ENCODE measurements around the gene SDHC.
A peak's percentile ranks its signal among the peaks of the same experiment; 100 is the strongest.

The SDHC gene

GRCh38 chr1:161357073-161357472, 42.9 kb downstream of the SDHC start:
- Histone ChIP-seq H3K36me3 (ENCODE audit: control insufficient read depth in 1 of 2, insufficient read depth in 2 of 2, low read length in 2 of 2) (peaks cover 3 to 6% of the 10 kb centered on the region in 2 donors), H3K27me3 (ENCODE audit: low read depth, low read length) (no peaks in the 10 kb centered on the region), H3K27ac (ENCODE audit: low read length) (no peak overlapping the region), H3K4me1 (ENCODE audit: control insufficient read depth in 1 of 2, insufficient read depth in 2 of 2, low read length in 2 of 2) (peaks cover 0 to 3% of the 10 kb centered on the region in 2 donors), H3K9me3 (ENCODE audit: control insufficient read depth in 1 of 2, low read length in 2 of 2) (no peaks in the 10 kb centered on the region), H3K4me3 (ENCODE audit: low read depth in 1 of 2, low read length in 2 of 2) (no peak overlapping the region)

- H3K36me3 ChIP-seq (ENCODE audit: control insufficient read depth in 1 of 2, insufficient read depth in 2 of 2, low read length in 2 of 2): peaks cover 11 to 16% of the 10 kb centered on the region in 2 donors
- H3K27me3 ChIP-seq (ENCODE audit: low read depth, low read length): no peaks in the 10 kb centered on the region
- peaks cover 0 to 3% of the 10 kb centered on the region in 2 donors for H3K4me1 ChIP-seq (ENCODE audit: control insufficient read depth in 1 of 2, insufficient read depth in 2 of 2, low read length in 2 of 2)
- H3K27ac ChIP-seq (ENCODE audit: low read length): no peak overlapping the region
- no peaks in the 10 kb centered on the region for H3K9me3 ChIP-seq (ENCODE audit: control insufficient read depth in 1 of 2, low read length in 2 of 2)
- H3K4me3 ChIP-seq (ENCODE audit: low read depth in 1 of 2, low read length in 2 of 2): no peak overlapping the region
Measured at GRCh38 chr1:161359291-161359690, 45.1 kb downstream of the SDHC start.

- H3K4me3 ChIP-seq (ENCODE audit: low read depth in 1 of 2, low read length in 2 of 2): no peak overlapping the region
- H3K36me3 ChIP-seq (ENCODE audit: control insufficient read depth in 1 of 2, insufficient read depth in 2 of 2, low read length in 2 of 2): peaks cover 26 to 30% of the 10 kb centered on the region in 2 donors
- H3K27ac ChIP-seq (ENCODE audit: low read length): no peak overlapping the region
- peaks cover 0 to 3% of the 10 kb centered on the region in 2 donors for H3K4me1 ChIP-seq (ENCODE audit: control insufficient read depth in 1 of 2, insufficient read depth in 2 of 2, low read length in 2 of 2)
- H3K9me3 ChIP-seq (ENCODE audit: control insufficient read depth in 1 of 2, low read length in 2 of 2): no peaks in the 10 kb centered on the region
- H3K27me3 ChIP-seq (ENCODE audit: low read depth, low read length): no peaks in the 10 kb centered on the region
Measured at GRCh38 chr1:161364332-161364731, 50.2 kb downstream of the SDHC start.

GRCh38 chr1:161365207-161365606, 51.0 kb downstream of the SDHC start:
- H3K27ac ChIP-seq (ENCODE audit: low read length): no peak overlapping the region
- no peaks in the 10 kb centered on the region for H3K9me3 ChIP-seq (ENCODE audit: control insufficient read depth in 1 of 2, low read length in 2 of 2)
- H3K27me3 ChIP-seq (ENCODE audit: low read depth, low read length): no peaks in the 10 kb centered on the region
- H3K4me3 ChIP-seq (ENCODE audit: low read depth in 1 of 2, low read length in 2 of 2): no peak overlapping the region
- peaks cover 26 to 30% of the 10 kb centered on the region in 2 donors for H3K36me3 ChIP-seq (ENCODE audit: control insufficient read depth in 1 of 2, insufficient read depth in 2 of 2, low read length in 2 of 2)
- no peaks in the 10 kb centered on the region for H3K4me1 ChIP-seq (ENCODE audit: control insufficient read depth in 1 of 2, insufficient read depth in 2 of 2, low read length in 2 of 2)

- Histone ChIP-seq H3K27ac (ENCODE audit: low read length) (peak within 1 kb of the TSS; percentile 69), H3K4me3 (ENCODE audit: low read depth in 1 of 2, low read length in 2 of 2) (no peak within 1 kb of the TSS)
Measured at GRCh38 chr1:161367684-161368400, 53.7 kb downstream of the SDHC start, which contains the start of gene CFAP126. Gene CFAP126 (minus strand): TSS chr1:161367876. CDS start chr1:161367868, 8 bp downstream.

GRCh38 chr1:161373442-161373841, 59.3 kb downstream of the SDHC start:
- Histone ChIP-seq H3K27me3 (ENCODE audit: low read depth, low read length) (no peaks in the 10 kb centered on the region), H3K9me3 (ENCODE audit: control insufficient read depth in 1 of 2, low read length in 2 of 2) (no peaks in the 10 kb centered on the region), H3K4me1 (ENCODE audit: control insufficient read depth in 1 of 2, insufficient read depth in 2 of 2, low read length in 2 of 2) (no peaks in the 10 kb centered on the region), H3K27ac (ENCODE audit: low read length) (no peak overlapping the region), H3K4me3 (ENCODE audit: low read depth in 1 of 2, low read length in 2 of 2) (no peak overlapping the region), H3K36me3 (ENCODE audit: control insufficient read depth in 1 of 2, insufficient read depth in 2 of 2, low read length in 2 of 2) (no peaks in the 10 kb centered on the region)

More at GRCh38 chr1:161367684-161368400, 53.7 kb downstream of the SDHC start, which contains the start of gene CFAP126:
- Histone ChIP-seq H3K36me3 (ENCODE audit: control insufficient read depth in 1 of 2, insufficient read depth in 2 of 2, low read length in 2 of 2) (peaks cover 23 to 26% of the 10 kb centered on the region in 2 donors), H3K9me3 (ENCODE audit: control insufficient read depth in 1 of 2, low read length in 2 of 2) (no peaks in the 10 kb centered on the region), H3K4me1 (ENCODE audit: control insufficient read depth in 1 of 2, insufficient read depth in 2 of 2, low read length in 2 of 2) (no peaks in the 10 kb centered on the region), H3K27me3 (ENCODE audit: low read depth, low read length) (no peaks in the 10 kb centered on the region)

- Histone ChIP-seq H3K27ac (ENCODE audit: low read length) (no peak overlapping the region), H3K4me3 (ENCODE audit: low read depth in 1 of 2, low read length in 2 of 2) (no peak overlapping the region), H3K9me3 (ENCODE audit: control insufficient read depth in 1 of 2, low read length in 2 of 2) (no peaks in the 10 kb centered on the region)
Measured at GRCh38 chr1:161374373-161374772, 60.2 kb downstream of the SDHC start.

GRCh38 chr1:161378014-161378413, 63.8 kb downstream of the SDHC start:
- Histone ChIP-seq H3K36me3 (ENCODE audit: control insufficient read depth in 1 of 2, insufficient read depth in 2 of 2, low read length in 2 of 2) (no peaks in the 10 kb centered on the region), H3K27me3 (ENCODE audit: low read depth, low read length) (no peaks in the 10 kb centered on the region), H3K9me3 (ENCODE audit: control insufficient read depth in 1 of 2, low read length in 2 of 2) (no peaks in the 10 kb centered on the region), H3K4me1 (ENCODE audit: control insufficient read depth in 1 of 2, insufficient read depth in 2 of 2, low read length in 2 of 2) (peaks cover 0 to 3% of the 10 kb centered on the region in 2 donors), H3K4me3 (ENCODE audit: low read depth in 1 of 2, low read length in 2 of 2) (no peak overlapping the region), H3K27ac (ENCODE audit: low read length) (no peak overlapping the region)

More at GRCh38 chr1:161374373-161374772, 60.2 kb downstream of the SDHC start:
- Histone ChIP-seq H3K4me1 (ENCODE audit: control insufficient read depth in 1 of 2, insufficient read depth in 2 of 2, low read length in 2 of 2) (no peaks in the 10 kb centered on the region), H3K36me3 (ENCODE audit: control insufficient read depth in 1 of 2, insufficient read depth in 2 of 2, low read length in 2 of 2) (no peaks in the 10 kb centered on the region), H3K27me3 (ENCODE audit: low read depth, low read length) (no peaks in the 10 kb centered on the region)

GRCh38 chr1:161379071-161379470, 64.9 kb downstream of the SDHC start:
- H3K27ac ChIP-seq (ENCODE audit: low read length): no peak overlapping the region
- peak overlapping the region in 1 of 2 donors; percentile 32 for H3K4me3 ChIP-seq (ENCODE audit: low read depth in 1 of 2, low read length in 2 of 2)

GRCh38 chr1:161381707-161382106, 67.5 kb downstream of the SDHC start:
- peak overlapping the region; percentile 67 for H3K27ac ChIP-seq (ENCODE audit: low read length)

More at GRCh38 chr1:161379071-161379470, 64.9 kb downstream of the SDHC start:
- Histone ChIP-seq H3K9me3 (ENCODE audit: control insufficient read depth in 1 of 2, low read length in 2 of 2) (no peaks in the 10 kb centered on the region), H3K36me3 (ENCODE audit: control insufficient read depth in 1 of 2, insufficient read depth in 2 of 2, low read length in 2 of 2) (no peaks in the 10 kb centered on the region), H3K4me1 (ENCODE audit: control insufficient read depth in 1 of 2, insufficient read depth in 2 of 2, low read length in 2 of 2) (peaks cover 0 to 3% of the 10 kb centered on the region in 2 donors), H3K27me3 (ENCODE audit: low read depth, low read length) (no peaks in the 10 kb centered on the region)

GRCh38 chr1:161382214-161383019, 68.2 kb downstream of the SDHC start:
- Histone ChIP-seq H3K9me3 (ENCODE audit: control insufficient read depth in 1 of 2, low read length in 2 of 2) (no peaks in the 10 kb centered on the region), H3K27me3 (ENCODE audit: low read depth, low read length) (no peaks in the 10 kb centered on the region), H3K4me3 (ENCODE audit: low read depth in 1 of 2, low read length in 2 of 2) (no peak overlapping the region), H3K36me3 (ENCODE audit: control insufficient read depth in 1 of 2, insufficient read depth in 2 of 2, low read length in 2 of 2) (no peaks in the 10 kb centered on the region), H3K4me1 (ENCODE audit: control insufficient read depth in 1 of 2, insufficient read depth in 2 of 2, low read length in 2 of 2) (peaks cover 0 to 3% of the 10 kb centered on the region in 2 donors), H3K27ac (ENCODE audit: low read length) (peak overlapping the region; percentile 58)

More at GRCh38 chr1:161381707-161382106, 67.5 kb downstream of the SDHC start:
- Histone ChIP-seq H3K27me3 (ENCODE audit: low read depth, low read length) (no peaks in the 10 kb centered on the region), H3K36me3 (ENCODE audit: control insufficient read depth in 1 of 2, insufficient read depth in 2 of 2, low read length in 2 of 2) (no peaks in the 10 kb centered on the region), H3K9me3 (ENCODE audit: control insufficient read depth in 1 of 2, low read length in 2 of 2) (no peaks in the 10 kb centered on the region), H3K4me1 (ENCODE audit: control insufficient read depth in 1 of 2, insufficient read depth in 2 of 2, low read length in 2 of 2) (peaks cover 0 to 3% of the 10 kb centered on the region in 2 donors), H3K4me3 (ENCODE audit: low read depth in 1 of 2, low read length in 2 of 2) (no peak overlapping the region)
